HG02938 (cell line): ENCODE data around the gene CCDC148.
A peak's percentile ranks its signal among the peaks of the same experiment; 100 is the strongest.
"Not testable (repeated sequence)": the region's sequence is repeated elsewhere in the genome, so short reads cannot be mapped to it uniquely, and the experiment has no call there.

Source experiments
- ATAC-seq: cut with Tn5 transposase; IDR thresholded peaks from one replicate; pipeline ENCODE4 v1.9.1; 2021; ENCODE audit warnings: mild to moderate bottlenecking, moderate library complexity; ENCODE audit not compliant: unreplicated experiment

CCDC148 gene

DNA sequence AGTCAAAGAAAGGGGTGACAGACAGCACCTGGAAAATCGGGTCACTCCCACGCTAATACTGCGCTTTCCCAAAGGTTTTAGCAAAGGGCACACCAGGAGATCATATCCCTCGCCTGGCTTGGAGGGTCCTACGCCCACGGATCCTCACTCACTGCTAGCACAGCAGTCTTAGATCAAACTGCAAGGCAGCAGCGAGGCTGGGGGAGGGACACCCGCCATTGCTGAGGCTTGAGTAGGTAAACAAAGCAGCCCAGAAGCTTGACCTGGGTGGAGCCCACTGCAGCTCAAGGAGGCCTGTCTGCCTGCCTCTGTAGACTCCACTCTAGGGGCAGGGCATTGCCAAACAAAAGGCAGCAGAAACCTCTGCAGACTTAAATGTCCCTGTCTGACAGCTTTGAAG, 233.5 kb downstream of the CCDC148 start:
- not testable (repeated sequence) for ATAC-seq

DNA sequence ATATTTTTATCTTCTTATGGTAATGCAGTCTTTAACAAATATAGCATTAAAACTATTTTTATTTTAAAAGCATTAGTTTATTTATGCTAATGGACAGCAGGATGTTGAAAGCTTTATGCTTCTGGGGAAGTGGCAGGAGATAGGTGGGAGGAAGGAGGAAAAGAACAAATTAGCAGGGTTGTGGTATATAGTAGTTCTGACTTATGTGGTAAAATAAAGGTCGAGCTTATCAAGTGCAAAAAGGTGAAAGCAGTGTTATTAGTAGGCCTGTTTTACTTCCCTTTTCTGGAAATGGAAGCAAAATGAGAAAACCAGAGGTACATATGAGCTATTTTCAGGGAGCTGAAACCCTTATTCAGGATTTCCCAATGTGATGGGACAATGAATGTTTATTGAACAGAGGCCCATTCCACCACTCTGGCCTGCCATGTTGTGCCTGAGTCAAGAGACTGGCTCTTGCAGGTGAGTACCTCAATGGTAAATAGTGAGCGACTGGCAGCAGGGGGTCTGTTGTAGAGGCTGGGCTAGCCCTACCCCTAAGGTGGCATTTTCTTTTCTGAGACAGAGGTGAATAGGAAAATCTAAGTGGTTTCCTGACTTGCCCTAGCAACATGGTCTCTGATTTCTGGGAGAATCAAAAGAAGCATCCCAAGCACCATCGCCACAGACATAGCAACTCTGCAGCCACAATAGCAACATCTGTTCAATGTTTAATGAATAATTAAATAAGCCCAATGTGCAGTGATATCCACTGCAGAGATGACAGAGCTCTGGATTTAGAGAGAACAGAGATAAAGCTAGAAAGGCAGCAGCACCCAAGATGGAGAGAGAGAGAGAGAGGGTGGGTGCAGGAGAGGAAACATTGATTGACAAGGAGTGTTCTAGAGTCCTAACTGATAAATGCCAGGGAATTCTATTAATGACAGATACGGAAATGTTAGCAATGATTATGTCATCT, 235.2 kb downstream of the CCDC148 start:
- ATAC-seq, result no peak

DNA sequence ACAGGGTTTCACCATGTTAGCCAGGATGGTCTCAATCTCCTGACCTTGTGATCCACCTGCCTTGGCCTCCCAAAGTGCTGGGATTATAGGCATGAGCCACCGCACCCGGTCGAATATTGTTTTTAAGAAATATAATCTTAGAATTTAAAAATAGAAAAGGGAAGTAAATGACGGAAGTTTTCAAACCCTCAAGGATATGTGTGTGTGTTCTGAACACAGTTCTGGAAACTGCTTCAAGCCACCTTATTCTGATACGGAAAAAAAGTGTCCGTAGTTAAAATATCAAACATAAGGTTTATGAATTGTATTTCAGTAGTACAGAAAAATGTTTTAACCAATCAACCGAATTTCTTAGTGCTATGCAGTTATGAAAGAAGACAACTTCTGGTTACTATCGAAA, 239.0 kb downstream of the CCDC148 start:
- ATAC-seq, result no peak

DNA sequence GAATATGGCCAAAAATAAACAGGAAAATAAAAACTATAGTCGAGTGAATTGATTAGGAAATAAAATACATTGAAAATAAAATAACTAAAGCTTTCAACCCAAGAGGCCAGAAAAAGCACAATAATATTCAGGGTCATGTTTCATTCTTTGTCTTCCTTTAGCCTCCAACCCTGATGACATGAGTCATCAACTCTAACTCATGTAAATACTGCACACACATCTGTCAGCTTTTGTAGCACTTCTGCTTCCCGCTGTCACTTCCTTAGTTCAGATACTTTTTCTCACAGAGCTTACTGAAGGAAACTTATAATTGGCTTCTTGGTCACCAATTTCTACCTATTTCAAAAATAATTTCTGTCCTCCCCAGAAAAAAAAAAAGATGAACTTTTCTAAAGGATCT, 242.1 kb downstream of the CCDC148 start:
- ATAC-seq, result peak; percentile 97

DNA sequence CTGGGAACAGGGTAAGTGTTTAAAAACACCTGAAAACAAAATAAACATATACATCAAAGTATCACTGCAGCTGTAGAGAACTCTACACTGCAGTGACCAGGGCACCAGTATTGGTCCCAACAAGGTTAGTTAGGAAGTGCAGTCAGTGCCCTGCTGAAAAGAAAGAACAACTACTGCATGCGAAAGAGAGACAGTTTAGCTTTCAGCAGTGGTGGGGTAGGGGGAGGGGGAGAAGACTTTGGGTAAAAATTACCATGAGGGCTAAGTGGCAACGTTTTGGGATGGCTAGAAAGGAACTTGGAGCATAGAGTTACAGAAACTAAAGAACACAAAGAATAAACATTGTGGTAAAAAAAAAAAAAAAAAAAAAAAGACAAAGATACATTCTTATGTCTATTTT, 242.8 kb downstream of the CCDC148 start:
- ATAC-seq, result no peak

DNA sequence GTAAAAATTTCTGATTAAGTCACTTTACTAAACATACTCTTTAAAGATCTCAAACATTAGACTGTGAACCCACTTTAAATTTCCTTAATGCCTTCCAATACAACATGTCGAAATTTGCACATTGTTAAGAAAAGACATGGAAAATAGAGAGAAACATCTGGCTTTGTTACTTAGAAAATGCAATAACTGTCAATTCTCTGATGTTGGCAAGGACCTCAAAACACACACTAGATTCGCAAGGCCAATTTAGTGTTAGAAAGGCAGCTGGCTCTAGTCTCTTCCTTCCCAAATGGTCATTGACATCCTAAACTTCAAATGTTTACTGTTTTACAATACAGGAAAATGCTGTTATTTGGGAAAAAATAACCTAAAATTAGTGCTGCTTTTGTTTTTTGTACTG, 244.3 kb downstream of the CCDC148 start:
- no peak for ATAC-seq

DNA sequence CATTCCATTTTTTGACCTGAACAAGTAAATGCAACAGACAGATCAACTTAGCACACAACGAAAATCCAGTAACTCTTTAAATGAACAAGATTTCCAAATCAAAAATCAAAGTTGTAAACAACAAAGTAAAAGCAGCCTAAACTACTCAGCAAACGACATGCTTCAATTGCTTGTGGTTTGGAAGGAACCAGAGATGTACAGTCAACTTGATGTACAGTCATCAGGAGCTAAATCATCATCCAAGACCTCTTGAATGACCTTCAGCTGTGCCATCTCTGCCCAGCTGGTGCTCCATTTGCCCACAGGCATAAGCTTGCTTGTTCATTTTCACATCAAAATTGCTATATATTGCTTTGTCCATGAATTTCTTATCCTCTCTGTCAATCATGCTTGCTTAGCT, 245.1 kb downstream of the CCDC148 start:
- no peak for ATAC-seq

DNA sequence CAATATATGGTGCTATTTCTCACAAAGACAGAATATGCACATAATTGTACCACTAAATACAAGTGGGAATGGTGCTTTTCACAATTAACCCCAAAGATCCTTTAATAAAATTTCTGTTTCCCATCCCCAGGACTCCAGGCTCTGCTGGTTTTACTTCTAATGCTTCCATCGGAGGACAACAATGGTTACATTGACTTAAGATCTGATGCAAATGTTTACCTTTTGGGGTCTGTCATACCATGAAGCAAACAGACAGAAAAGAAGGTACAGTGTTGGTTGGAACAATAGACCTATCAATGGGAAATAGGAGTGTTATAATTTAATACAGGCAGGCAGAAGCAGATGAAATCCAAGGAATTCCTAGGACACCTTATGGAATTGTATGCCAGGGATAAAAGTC, 249.2 kb downstream of the CCDC148 start:
- ATAC-seq, result no peak

DNA sequence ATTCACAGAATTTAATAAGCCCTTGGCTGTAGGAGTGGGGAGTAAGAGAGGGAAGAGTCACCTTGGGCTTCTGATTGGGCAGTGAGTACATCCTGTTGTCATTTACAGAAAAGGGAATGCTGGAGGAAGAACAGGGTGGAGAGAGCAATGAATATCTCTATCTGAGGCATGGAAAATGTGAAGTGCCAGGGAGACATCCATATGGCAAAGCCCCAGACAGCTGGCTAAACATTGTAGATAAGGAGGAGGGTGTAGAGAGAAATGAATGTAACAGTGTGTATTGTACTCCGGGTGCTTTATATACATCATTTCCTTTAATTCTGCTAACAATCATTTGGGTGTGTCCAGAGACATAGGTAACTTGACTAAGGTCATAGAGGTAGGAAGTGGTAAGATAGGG, 251.3 kb downstream of the CCDC148 start:
- ATAC-seq, result no peak

DNA sequence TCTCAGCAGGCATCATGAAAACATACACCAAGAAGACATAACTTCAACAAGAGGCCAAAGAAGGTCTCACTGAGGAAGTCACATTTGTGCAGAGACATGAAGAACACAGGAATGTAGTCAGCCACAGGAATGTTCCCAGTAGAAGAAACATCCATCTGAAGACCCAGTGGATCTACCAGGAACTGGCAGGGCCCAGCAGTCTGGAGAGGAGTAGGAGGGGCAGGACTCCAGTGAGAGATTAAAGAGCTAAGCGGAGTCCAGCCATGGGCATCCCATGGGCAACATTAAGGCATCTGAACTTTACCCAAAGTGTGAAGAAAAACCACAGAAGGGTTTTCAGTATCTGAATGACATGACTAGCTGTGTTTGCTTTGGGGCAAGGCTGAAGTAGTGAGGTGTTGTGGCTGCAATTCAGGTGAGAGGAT, 251.8 kb downstream of the CCDC148 start:
- no peak for ATAC-seq

DNA sequence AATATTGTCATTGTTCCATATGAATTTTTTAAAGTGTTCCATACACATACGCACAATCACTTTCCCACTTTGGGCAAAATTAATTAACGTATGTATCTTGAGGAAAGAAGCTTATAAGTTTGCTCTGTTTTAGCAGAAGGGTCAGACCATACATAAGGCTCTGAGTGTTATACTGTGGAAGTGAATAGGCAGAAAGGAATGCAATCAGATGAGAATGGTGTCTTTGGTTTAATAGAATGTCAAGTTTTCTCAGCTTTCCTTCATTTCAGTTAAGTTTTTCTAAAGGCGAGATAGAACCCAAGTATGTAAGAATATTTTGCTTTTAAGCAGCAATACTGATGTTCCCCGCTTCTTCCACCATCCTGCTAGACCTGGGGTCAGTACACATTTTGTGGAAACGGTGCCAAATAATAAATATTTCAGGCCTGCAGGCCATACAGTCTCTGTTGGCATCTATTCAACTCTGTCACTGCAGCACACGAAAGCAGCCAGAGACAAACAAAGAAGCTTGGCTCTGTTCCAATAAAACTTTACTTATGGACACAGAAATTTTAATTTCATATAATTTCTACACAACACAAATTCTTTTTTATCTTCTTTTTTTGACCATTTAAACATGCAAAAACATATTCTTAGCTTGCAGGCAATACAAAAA, 254.3 kb downstream of the CCDC148 start:
- no peak for ATAC-seq

DNA sequence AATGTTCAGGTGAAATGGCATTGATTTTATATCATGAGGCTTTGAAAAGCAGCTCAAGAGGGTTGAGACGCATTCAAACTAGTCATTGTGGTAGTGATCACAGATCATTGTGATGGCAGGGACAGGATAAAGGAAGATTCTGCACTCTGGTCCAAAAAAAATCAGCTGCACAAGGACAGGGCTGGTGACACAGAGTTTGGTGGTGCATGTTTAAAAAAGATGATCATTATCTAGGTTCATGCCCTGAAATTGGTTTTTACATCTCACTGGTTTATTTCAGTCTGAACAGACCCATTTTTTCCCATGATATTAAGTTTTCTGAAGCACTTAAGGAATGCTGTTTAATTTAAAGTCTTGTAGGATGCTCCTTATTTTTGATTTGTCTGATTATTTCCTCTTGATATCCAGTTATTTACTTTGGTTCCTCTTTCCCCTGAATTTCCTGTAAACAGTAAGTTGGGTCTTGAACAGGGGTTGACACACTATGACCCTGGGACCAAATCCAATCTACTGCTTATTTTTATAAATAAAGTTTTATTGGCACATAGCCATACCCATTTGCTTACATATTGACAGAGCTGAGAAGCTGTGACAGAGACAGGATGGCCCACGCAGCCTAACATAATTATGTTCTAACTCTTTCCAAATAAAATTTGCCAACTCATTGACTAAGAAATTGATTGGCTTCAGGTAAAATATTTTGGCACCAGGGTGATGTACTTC, 256.5 kb downstream of the CCDC148 start:
- no peak for ATAC-seq

DNA sequence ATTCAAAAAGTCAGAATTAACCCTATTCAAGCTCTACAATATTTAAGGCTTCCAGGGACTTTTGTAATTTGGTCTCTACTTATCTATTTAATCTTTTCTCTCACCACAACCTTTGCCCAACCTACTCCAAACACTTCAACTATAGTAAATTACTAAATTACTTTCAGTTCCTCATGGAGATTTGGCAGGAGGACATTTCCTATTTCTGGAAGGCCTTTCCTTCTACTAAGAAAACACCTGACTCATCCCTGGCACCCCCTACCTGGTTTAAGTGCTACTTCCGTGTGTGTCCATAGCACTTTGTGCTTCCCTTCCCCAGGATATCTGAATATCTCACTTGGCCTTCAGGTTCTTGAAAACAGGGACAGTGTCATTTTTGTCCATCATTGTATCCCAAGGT, 258.6 kb downstream of the CCDC148 start:
- ATAC-seq, result no peak

DNA sequence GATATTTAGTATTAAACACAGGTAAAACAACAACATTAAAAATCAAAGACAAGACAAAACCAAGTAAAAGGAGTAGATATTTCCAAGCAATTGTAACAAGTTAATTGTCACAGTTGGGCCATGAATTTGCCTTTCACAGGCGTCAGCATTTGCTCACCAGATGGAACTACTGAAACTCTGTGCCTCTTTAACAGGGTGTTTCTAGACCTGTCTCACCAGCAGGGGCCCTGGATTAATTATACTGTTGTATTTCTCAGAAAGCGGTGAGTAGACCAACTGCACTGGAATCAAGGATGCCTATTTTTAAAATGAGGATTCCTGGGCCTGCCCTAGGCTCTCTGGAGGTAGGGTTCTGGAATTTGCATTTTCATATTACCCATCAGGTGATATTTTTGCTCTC, 262.3 kb downstream of the CCDC148 start:
- no peak for ATAC-seq

DNA sequence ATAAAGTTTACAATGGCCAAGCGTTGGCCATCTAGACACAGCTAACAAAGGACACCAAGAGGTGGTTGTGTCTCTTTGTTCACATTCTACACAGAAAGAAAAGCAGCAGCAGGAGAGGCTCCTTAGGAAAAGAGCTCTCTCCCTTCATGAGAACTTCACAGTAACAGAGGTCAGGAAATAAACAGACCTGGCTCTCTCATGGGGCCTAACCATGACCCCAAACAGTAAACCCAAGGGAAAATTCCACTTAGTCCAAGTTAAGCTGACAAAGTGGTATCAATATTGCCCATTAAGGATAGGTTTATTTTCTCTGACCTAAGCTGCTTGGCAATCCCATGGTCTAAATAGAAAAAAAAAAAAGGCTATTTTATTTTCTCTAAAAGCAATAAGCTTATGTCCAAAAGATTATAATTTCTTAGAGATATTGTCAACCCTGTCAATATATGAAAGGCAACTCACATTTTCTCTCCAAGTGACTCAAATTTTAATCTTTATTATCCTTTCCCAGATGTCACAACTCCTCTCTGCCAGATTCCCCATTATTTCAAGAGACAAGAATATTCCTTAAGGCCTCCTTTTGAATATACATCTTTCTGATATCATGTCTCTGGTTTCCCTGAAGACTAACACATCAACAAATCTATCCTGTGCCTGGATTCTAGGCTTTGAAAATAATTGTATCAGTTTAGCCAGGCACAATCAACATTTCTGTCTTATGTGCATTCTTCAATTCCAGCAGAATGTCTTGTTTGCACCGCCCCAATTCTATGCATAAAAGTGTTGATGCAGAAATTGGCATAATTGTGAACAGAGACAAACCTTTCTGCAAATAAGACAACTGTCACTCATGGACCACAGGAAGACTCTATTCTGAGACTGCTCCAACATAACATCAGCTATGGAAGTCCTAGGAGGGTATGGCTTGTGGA, 263.8 kb downstream of the CCDC148 start:
- ATAC-seq, result no peak

DNA sequence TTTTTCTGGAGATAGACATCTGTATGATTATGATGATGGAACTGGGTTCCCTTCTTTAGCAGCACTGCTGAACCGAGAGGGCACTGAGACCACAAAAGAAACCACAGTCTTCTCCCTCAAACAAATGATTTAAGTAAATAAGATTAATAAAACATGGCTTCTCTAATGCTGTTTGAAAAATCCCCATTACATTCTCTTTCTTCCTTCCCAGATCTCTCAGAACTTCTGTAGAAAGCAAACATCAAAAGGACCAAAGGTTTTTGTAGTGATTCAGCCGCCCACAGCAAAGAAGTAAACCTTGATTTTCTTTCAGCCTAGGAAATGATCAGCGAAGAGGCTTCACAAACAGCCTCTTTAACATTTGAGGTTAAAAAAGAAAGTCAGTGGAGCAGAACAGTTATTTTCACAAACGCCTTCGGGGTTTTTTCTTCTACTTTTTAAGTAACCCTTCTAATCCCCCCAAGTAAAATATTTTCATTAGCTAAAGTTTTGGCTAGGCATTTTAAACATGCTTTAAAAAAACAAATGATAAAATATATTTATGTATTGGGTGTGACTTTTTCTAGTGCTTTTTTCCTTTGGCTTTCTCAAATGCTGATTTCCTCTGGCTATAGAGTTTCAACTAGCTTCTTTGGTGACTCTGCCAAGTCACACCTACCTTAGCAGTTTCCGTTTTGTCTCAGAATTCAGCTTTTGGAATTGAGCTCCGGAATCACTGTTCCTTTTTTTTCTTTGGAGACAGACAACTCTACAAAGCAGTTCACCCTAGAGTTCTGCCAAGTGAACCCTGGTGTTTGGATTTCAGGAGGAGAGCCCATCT, 265.3 kb downstream of the CCDC148 start:
- peak; percentile 87 for ATAC-seq

DNA sequence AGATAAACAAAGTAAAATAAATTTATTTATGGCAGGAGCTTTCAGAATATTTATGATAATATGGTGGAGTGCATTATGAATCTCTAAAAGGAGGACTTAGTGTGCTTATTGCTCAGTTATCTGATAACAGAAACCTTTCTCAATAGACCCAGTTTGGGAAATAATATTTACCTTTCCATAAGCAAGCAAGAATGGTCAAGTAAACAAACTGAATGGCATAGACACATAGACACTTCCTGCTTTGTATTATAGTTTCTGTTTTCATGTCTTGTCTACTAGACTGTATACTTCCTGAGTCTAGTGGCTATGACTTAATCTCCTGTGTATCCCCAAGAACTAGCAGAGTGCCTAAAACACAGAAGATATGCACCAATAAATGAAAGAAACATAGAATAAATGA, 267.0 kb downstream of the CCDC148 start:
- ATAC-seq, result peak; percentile 53

DNA sequence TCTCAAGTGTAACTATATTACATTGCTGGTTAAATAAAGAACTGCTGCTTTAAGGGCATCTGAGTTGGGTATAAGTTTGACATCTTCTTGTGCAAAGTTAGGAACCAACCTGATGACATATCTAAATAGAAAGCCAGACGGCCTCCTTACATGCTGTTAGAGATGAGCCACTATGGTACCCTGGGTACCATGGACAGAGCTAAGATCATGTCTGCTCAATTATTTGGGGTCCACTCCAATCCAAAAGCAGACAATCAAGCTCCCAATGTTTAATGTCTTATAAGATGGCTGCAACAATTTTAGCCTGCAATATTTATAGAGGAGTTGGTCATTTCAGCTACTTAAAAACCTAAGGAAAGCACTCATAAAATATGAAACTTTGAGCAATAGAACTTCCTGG, 268.6 kb downstream of the CCDC148 start:
- ATAC-seq, result no peak

DNA sequence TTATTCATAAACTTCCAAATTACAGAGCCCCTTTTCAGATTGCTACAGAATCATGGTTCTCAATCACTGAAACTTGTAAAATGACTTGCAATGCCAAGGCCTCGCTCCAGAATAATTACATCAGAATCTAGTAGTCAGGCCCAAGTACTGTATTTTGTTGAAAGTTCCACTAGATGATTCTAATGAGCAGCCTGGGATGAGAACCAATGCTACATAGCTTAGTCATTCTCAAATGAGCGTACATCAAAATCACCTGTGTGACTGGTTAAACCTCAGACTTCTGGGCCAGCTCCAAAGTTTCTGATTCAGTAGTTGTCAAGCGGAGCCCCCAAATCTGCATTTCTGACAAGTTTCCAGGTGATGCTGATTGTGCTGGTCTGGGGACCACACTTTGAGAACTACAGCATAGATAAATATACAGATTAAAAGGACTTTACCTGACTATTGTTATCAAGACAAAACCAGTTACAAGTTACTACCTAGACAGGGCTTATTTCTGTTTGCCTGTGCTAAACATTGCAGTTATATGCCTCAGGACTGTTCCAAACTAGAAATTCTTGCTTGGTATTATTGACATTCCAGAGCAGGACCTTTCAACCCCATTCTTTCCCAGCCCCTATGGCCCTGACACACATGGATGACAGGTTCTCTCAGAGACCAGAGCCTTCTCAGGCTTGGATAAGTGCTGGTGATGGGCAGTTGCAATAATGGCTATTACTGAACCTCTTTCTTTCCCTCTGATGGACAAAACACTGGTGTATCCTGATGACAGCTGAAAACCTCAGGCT, 271.8 kb downstream of the CCDC148 start:
- ATAC-seq, result no peak
